ENCODE results near the gene COL6A3. TPM values are rescaled to one million over a fixed set of nuclear protein-coding genes. Genes with fewer than 3 reads are reported as not detected.

The COL6A3 gene
- total and polyA plus RNA-seq, 2 of the 13 experiments (the other 11 are each of a cell fraction or from before 2014, with no cell fraction given) = 0.03 TPM; not detected in 1

DNA sequence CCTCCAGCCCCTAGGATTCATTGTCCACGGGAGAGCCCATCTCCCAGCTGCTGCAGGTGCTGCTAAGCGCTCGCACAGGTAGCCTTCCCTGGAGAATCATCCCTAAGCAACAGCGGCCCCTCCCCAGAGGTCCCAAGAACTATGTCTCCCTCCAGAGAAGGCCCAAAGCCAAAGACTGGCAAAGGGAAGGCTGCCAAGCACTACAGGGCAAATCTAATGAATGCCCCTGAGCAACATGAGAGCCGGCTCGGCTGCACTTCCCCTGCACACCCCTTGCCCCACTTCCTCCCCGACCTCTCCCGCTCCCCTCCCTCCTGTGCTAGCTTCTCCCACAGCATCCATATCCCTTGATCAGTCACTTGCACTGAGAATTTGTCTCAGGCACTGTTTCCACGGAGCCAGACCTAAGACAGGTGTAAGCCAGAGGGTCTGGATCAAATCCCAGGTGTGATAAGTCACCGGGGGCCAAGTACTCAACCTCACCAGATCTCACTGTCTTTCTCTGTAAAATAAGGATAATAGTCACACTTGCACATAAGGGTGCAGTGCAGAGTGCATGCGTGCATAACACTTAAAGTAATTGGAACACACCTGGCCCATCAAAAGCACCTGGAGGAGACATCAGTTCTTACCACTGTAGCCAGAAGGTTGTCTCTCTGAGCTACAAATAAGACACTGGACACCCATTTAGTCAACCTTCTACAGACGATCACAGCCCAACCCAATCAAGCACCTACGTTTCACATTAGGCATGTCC, 20.1 kb upstream of the COL6A3 start:
- no peak overlapping the region for H3K9ac ChIP-seq (ENCODE audit: insufficient read depth, low read depth, low read length)
- in situ Hi-C loops (cut with HindIII; ENCODE audit: extremely low pct_ligation_motif_present, low pct_unique_long_range_greater_than_20kb) = no loop called here
- no peak overlapping the region for H2AFZ ChIP-seq (ENCODE audit: low read length)
- H3K27ac ChIP-seq (ENCODE audit: extremely low read length, insufficient read depth, low read length) = no peak overlapping the region
- ATAC-seq = no peak
- no peak for TF ChIP-seq ZNF383 (CRISPR knock-in tag; IDR thresholded peaks at IDR 0.05; ENCODE audit: borderline replicate concordance)
- TF ChIP-seq, protein P1, sequence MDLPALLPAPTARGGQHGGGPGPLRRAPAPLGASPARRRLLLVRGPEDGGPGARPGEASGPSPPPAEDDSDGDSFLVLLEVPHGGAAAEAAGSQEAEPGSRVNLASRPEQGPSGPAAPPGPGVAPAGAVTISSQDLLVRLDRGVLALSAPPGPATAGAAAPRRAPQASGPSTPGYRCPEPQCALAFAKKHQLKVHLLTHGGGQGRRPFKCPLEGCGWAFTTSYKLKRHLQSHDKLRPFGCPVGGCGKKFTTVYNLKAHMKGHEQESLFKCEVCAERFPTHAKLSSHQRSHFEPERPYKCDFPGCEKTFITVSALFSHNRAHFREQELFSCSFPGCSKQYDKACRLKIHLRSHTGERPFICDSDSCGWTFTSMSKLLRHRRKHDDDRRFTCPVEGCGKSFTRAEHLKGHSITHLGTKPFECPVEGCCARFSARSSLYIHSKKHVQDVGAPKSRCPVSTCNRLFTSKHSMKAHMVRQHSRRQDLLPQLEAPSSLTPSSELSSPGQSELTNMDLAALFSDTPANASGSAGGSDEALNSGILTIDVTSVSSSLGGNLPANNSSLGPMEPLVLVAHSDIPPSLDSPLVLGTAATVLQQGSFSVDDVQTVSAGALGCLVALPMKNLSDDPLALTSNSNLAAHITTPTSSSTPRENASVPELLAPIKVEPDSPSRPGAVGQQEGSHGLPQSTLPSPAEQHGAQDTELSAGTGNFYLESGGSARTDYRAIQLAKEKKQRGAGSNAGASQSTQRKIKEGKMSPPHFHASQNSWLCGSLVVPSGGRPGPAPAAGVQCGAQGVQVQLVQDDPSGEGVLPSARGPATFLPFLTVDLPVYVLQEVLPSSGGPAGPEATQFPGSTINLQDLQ (CRISPR knock-in tag; IDR thresholded peaks at IDR 0.05) = no peak
- POLR2A ChIA-PET = no interaction called here
- H3K4me2 ChIP-seq (ENCODE audit: low read depth, low read length) = no peak overlapping the region
- no TSS peak for BruUV-seq (replicated peaks)
- no peak overlapping the region for H3K4me3 ChIP-seq (replicated peaks in 1 of 3; ENCODE audit: insufficient read depth in 1 of 3, low read depth in 2 of 3, low read length in 3 of 3)
- intact Hi-C loops (cut with micrococcal nuclease; ENCODE audit: unreplicated experiment) = no loop called here
- H3K36me3 ChIP-seq (replicated peaks in 1 of 2; ENCODE audit: control insufficient read depth in 1 of 2, insufficient read depth in 2 of 2, low read length in 2 of 2) = no peaks in the 10 kb centered on the region
- H3K4me1 ChIP-seq (ENCODE audit: insufficient read depth, low read length) = no peaks in the 10 kb centered on the region
- H3K9me3 ChIP-seq (ENCODE audit: low read length) = no peaks in the 10 kb centered on the region
- no peak for DNase-seq (ENCODE audit: low spot score)
- FAIRE-seq = no peak
- no peaks in the 10 kb centered on the region for H4K20me1 ChIP-seq (ENCODE audit: insufficient read depth, low read length)
- H3K27me3 ChIP-seq (ENCODE audit: control insufficient read depth in 1 of 2, insufficient read depth in 2 of 2, low read length in 2 of 2) = peaks cover 4 to 46% of the 10 kb centered on the region in 2 experiments
- no peaks in the 10 kb centered on the region for H3K79me2 ChIP-seq (ENCODE audit: insufficient read depth, low read length)
- 11% methylated on average over 13 of the region's 13 CpGs for WGBS (ENCODE audit: low lambda C conversion rate)
- CTCF ChIA-PET (ENCODE audit: low intra/inter-chr PET ratio, low total read pairs) = no interaction called here

DNA sequence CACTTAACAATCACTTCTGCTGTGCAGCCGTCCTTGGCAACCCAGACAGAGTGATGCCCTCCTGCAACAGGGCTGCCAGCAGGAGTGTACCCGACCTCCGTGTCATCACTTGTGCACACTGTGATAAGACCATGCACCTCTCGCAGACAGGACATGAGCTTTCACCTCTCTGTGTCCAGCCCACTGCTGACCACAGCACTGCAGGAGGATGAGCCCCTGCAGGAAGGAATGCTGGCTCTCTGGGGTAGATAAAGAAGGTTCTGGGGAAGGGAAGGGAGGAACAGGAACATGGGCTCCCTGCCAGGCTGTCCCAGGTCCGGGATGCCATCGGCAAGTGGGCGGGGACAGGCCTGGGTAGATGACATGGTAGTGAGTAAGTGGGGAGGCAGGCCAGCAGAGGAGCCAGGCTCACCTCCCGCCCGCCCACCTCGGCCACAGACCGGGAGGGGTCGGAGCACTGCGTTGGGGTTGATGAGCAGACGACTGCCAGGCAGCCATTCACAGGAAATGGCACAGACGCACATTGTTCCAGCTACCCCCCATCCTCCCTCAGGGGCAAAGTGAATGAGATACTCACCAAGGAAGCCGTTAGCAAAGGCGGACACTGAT, 18.6 kb upstream of the COL6A3 start:
- Histone ChIP-seq H4K20me1 (ENCODE audit: insufficient read depth, low read length) (no peaks in the 10 kb centered on the region), H3K27me3 (ENCODE audit: control insufficient read depth in 1 of 2, insufficient read depth in 2 of 2, low read length in 2 of 2) (peaks cover 4 to 43% of the 10 kb centered on the region in 2 experiments), H3K9ac (ENCODE audit: insufficient read depth, low read depth, low read length) (no peak overlapping the region), H3K79me2 (ENCODE audit: insufficient read depth, low read length) (no peaks in the 10 kb centered on the region), H3K4me2 (ENCODE audit: low read depth, low read length) (no peak overlapping the region), H3K4me3 (replicated peaks in 1 of 3; ENCODE audit: insufficient read depth in 1 of 3, low read depth in 2 of 3, low read length in 3 of 3) (no peak overlapping the region), H3K27ac (ENCODE audit: extremely low read length, insufficient read depth, low read length) (no peak overlapping the region), H3K36me3 (replicated peaks in 1 of 2; ENCODE audit: control insufficient read depth in 1 of 2, insufficient read depth in 2 of 2, low read length in 2 of 2) (no peaks in the 10 kb centered on the region), H3K4me1 (ENCODE audit: insufficient read depth, low read length) (no peaks in the 10 kb centered on the region), H3K9me3 (ENCODE audit: low read length) (no peaks in the 10 kb centered on the region), H2AFZ (ENCODE audit: low read length) (no peak overlapping the region)
- in situ Hi-C loops (cut with HindIII; ENCODE audit: extremely low pct_ligation_motif_present, low pct_unique_long_range_greater_than_20kb) = no loop called here
- ChIA-PET POLR2A (no interaction called here), CTCF (ENCODE audit: low intra/inter-chr PET ratio, low total read pairs) (no interaction called here)
- no peak for TF ChIP-seq HDAC2 (CRISPR knock-in tag; IDR thresholded peaks at IDR 0.05)
- intact Hi-C loops (cut with micrococcal nuclease; ENCODE audit: unreplicated experiment) = no loop called here
- no TSS peak for BruUV-seq (replicated peaks)
- DNase-seq (ENCODE audit: low spot score) (no peak), ATAC-seq (no peak), FAIRE-seq (no peak)
- WGBS (ENCODE audit: low lambda C conversion rate) = under 1% methylated on average over 8 of the region's 17 CpGs

Data from HepG2 (cell line).